HG03469 (cell line): ENCODE results near the gene GOLGA1.
"Not testable (repeated sequence)": the region's sequence is repeated elsewhere in the genome, so short reads cannot be mapped to it uniquely, and the experiment has no call there.

Source experiments
- ATAC-seq: cut with Tn5 transposase; IDR thresholded peaks from one replicate; pipeline ENCODE4 v1.9.1; 2021; ENCODE audit warnings: mild to moderate bottlenecking, moderate library complexity, moderate number of reproducible peaks; ENCODE audit not compliant: unreplicated experiment

Gene GOLGA1

DNA sequence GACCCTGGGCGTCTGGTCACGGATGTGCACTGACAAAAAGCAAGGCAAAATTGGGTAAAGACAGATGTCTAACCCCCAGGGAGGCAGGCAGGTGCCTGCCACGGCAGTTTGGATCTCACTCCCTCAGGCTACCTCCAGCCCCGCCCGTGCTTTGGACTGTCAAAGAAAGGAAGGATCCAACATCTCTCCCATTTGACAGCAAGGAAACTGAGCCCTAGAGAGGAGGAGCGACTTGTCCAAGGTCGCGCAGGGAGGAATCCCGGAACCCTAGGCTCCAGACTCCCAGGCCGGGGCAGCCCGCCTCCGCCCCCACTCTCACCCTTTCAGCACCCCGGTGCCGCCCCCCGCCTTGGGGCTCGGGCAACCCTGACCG is 376 bp downstream of the GOLGA1 start:
- ATAC-seq, result peak; percentile 25

DNA sequence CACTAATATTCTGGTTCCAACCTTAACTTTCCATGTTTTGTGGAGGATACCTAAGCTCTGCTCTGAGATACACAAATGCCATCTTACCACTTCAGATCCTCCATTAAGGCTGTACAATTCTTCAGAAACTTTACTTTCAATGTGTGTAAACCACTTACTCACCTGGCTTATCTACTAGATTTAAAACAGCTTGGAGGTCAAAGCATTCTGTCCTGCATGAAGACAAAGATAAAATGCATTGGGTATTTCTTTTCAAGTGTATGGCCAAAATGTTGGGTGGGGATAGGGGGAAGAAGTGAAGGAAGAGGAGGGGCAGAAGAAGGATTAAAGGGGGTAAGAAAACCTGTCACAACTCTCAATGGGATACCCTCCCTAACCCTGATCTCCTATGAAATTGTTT is 939 bp downstream of the GOLGA1 start:
- no peak for ATAC-seq

DNA sequence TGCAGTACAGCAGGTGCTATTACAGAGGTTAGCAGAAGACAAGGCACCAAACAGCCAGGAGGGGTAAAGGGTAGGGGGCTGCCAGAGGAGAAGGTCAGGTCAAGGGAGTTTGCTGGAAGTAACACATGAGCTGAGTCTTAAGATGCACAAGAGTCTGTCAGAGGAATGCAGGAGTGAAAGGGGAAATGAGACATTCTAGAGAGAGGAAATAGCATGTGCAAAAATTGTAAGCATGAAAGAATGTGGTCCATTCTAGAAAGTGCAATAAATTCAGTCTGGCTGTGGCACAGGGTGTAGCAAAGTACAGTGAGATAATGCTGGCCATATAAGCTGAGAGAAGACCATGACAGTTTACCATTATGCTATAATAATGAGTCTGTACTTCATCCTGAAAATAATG is 6.6 kb downstream of the GOLGA1 start:
- ATAC-seq, result no peak

DNA sequence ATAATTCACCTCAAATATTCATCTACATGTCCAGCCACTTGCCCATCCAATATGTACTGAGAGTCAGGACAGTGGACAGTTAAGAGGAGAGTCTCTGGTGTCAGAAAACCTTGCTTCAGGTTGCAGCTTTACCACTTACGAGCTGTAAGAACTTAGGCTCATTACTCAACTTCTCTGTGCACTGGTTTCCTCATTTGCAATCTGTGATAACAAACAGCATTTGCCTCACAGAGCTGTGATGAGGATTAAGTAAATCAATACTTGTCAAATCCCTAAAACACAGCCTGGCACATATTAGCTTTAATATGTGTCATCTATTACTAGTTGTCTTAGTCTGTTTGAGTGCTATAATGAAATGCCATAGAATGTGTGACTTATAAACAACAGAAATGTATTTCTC is 8.6 kb downstream of the GOLGA1 start:
- ATAC-seq, result no peak

DNA sequence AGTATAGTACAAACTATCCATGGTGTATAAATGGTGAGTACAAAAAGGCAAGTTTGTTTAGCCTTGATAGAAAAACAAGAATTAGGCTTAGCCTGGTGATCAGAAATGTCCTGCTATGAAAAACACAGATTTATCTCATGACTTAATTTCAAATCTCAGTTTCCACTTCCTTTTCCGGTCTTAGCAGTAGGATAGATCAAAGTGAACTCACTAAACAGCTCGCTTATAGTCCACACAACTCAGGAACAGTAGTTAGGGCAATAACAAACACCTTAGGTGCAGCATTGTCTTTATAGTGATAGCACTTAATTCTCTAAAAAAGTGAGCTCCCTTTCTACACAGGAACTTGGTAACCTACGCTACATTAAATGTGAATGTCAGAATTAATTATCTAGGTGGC is 11.4 kb downstream of the GOLGA1 start:
- ATAC-seq, result no peak

DNA sequence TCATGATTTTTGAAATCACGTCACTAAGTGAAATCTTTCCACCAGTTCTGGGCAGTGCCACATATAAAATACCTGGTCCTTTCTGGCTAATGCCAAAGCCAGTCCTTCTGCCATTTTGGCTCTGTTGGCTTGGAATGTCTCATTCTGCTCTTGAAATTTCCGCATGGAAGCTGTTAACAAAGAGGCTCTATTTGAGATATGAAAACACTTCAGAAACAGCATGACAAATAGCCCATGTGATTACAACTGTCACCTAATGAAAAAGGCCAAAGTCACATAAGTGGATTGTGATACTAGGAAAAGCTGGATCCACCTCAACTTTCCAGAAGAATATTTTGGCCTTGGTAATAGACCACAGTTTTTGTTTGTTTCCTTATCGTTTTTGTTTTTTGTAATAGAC is 12.8 kb downstream of the GOLGA1 start:
- ATAC-seq, result no peak

DNA sequence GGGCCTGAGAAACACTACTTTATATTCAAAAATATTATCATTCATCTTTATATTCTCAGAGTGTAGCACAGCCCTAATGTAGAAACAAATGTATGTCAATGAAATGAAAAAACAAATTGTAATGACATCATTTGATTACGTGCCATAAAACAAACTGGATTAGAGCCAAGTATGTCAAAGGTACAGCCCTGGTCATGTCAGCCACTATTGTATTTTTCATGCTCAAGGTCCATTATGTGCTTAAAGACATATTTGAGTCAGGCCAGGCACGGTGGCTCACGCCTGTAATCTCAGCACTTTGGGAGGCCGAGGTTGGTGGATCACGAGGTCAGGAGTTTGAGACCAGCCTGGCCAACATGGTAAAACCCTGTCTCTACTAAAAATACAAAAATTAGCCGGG is 20.5 kb downstream of the GOLGA1 start:
- ATAC-seq, result not testable (repeated sequence)

DNA sequence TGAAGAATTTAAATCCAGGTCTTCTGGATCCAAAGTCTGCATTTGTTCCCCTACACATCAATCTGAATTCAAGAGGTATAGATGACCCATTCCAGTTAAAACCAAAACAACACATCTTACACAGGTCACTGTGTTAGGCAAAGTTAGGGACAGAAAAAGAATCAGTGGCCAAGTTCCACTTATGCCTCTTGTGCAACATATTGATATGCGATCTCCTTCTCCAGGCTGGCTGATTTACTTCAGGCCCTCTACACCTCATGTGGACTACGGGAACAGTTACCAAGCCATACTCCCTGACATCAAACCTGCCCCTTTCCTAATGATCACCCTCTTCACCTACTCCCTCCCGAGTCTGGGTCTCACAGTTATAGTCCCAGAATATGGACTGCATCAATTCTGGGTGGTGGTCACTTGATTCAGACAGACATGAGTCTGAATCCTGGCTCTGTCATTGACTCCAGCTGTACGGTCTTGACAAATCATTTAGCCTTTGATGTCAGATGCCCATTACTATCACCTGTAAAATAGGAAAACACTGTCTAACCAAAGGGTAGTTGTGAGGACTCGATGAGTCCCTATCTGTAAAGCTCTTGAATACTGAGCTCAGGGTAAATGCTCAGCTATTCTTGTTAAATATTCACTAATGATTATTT is 26.0 kb downstream of the GOLGA1 start:
- no peak for ATAC-seq

DNA sequence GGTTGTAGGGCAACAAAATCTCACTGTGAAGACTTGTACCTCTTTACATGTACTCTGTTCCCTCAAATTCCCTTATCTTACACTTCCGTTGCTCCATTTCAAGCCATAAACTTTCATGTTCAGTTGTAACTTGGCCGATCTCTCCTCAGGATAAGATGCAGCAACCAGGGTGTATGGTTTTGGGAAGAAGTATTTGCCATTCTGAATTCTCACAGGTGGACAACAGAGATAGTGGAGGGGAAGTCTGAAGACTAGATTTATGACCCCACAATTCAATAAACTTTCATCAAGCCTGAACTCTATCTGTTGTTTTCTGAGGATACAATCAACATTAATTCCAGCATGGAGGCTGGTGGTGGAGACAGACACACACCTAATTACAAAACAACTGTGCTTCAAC is 27.5 kb downstream of the GOLGA1 start:
- ATAC-seq, result no peak

DNA sequence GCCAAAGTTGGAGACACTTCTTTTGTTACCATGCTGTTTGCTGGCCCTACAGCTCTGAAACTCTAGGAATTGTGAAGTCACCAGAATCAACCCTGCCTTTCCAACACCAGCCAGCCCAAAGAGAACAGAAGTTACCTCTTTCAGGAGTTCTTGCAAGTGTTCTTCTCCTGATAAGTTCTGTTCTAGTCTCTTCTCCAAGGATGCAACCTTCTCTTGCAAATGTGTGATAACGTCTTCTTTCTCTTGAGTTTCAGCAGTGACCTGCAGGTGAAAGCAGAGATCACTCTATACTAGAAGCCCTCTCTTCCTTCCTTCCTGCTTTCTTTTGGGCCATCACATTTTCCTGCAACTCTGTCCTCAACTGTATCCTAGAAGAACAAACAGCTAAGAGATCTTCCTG is 29.1 kb downstream of the GOLGA1 start:
- no peak for ATAC-seq

DNA sequence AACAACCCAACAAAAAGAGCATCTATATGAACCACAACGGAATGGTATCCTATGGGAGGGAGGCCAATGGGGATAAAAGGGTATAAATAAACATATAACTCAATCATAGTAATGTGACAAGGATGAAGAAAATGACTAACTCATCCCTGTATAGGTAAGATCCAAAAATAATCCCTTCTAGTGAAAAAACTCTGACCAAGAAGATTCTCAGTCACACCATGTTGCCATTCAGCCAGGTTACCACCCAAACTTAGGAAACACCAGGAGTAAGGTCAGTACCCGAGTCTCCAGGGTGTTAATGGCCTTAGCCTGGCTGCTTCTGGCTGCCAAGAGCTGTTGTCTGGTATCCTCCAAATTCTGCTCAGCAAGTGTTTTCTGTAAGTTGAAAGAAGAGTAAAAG is 32.8 kb downstream of the GOLGA1 start:
- ATAC-seq, result no peak

DNA sequence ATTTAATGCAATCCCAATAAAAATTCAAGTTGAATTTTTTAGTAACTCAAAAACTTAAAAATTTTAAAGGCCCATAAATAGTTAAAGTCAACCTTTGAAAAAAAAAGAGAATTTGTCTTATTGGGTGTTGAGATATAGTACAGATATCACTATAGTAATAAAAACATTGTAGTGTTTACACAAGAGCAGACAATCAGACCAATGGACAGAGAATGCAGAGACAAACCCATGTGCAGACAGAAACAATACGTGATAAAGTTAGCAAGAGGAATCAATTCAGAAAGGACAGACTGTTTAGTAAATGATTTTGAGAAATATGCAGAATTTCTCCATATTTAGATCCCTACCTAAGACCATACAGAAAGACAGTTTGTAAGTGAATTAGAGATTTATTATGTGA is 33.9 kb downstream of the GOLGA1 start:
- ATAC-seq, result no peak

DNA sequence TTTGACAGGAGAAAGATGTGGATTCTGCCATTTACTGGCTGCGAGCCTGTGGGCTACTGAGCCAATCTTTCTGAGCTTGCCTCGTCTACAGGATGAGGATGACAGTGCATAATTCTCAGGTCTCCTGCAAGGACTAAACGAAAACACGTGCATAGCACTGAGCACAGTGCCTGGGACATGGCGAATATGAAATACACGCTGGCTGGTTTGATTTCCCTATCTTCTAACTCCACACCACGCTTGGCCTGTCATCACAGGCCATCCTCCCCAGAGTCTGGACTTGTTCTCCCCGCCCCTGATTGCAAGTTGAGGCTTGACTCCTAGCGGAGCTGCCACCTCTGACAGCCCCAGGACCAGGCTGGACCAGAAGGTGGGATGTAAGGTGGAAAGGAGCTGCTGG is 41.0 kb downstream of the GOLGA1 start:
- ATAC-seq, result no peak

DNA sequence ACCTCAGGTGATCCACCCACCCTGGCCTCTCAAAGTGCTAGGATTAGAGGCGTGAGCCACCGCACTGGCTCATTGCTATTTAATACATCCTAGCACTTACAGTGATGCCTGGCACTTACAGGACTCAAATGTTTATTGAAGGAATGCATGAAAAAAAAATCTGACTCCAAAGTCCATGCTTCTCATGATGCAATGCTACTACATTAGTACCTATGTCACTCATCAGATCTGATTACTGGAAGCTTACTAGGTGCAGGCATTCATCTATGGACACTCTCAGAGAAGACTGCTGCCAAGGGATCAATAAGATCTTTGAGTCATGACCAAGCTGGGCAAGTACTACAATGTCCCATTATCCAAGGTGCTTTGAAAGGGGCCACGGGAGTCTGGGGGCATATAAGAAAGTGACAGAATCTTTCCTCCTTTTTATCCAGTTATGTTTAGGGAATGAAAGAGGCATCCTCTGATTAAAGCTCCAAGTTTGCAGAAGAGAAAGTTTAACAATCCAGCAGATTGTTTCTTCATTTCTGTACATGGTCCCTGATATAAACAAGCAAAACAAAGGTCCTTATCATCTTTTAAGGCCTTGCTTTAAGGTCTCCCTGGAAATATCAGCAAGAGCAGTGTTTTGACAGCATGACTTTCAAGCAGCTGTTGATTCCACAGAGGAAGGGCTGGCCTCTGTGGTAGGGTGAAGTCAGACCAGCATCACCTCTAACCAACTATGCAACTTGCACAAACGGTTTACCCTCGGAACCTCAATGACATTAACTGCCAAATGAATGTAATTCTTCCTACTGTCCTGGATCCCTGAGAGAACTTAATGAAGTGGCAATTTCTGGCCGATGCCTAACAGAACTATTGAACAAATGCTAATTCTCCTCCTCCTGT is 43.1 kb downstream of the GOLGA1 start:
- no peak for ATAC-seq

DNA sequence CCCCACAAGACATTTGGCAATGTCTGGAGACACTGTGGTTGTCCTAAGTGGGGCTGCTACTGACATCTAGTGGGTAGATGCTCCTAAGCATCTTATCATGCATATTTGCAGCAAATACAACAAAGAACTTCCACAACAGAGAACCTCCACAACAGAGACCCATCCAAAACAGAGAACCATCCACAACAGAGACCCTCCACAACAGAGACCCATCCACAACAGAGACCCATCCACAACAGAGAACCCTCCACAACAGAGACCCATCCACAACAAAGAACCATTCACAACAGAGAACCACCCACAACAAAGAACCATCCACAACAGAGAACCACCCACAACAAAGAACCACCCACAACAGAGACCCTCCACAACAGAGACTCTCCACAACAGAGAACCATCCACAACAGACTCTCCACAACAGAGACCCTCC is 46.1 kb downstream of the GOLGA1 start:
- no peak for ATAC-seq

DNA sequence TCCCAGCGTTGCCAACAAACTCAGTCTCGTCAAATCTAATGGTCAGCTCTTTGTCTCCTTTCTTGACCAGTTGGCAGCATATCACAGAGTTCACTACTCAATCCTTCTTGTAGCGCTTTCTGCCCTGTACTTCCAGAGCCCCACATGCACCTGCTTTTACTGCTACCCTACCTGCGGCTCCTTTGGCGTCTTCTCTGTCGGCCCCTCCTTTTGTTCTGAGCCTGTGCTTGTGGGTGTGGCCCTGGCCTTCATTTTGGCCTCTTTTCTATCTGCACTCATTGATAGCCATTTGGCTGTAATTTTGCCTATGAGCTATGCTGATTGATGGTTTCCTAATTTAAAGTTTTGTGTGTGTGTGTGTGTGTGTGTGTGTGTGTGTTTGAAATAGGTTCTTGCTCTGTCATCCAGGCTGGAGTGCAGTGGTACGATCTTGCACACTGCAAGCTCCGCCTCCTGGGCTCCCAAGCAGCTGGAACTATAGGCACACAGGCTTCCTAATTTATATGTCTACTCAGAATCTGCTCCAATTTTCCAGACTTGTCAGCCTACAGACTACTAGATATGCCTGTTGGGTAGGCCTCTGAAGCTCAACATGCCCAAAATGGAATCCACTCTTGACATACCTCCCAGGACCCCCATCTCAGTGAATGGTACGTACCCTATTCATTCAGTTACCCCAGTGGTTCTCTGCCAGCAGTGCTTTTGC is 46.7 kb downstream of the GOLGA1 start:
- ATAC-seq, result no peak

DNA sequence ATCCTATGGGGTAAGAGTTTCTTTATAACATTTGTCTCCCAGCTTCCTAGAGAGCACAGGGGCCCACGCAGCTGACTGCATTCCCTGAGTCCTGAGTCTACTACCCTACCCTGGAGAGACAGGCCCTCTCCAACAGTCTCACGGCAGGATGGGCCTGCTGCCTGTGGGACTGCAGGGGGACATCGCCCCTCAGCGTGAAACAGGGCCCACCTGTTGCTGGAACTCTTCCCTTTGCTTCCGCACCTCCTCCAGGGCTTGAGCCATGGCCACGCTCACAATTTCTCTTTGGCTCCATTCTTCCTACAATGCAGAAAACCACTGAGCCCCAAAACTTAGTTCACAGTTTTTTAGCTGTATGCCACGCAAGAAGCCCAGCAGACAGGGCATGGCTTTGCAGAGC is 50.7 kb downstream of the GOLGA1 start:
- no peak for ATAC-seq

DNA sequence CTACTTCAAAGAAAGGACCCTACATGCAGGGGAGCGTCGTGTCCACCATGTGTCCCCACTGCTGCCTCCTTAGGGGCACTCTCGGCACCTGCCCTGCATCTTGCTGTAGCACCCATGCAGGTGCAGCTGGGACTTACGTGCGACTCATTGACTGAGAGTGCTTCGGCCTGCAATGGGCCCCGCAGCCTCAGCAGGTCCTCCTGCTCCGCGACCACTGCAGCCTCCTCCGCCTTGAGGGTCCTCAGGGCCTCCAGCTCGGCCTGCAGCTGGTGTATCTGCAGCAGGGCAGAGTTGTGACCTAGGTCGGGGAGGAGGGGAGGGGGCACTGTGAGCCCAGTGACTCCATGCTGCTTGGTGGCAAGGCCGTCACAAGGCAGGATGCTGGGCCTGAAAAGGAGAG is 51.9 kb downstream of the GOLGA1 start:
- no peak for ATAC-seq

DNA sequence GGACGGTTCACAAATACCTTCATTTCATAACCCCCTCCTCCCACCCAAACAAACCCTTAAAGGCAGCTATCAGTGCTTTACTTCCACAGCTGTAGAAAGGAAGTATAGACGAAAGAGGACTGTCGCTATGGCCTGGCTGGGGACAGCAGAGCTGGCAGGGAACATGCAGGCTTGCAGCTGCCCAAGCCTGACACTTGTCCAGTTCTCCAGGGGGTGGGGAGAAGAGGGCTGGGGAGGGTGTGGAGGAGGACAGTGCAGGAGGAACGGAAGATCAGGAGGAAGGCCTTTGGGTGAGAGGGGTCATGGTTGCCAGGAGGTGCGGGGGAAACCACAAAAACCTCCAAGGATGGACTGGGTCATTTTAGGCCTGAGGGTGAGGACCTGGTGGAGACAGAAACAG is 53.1 kb downstream of the GOLGA1 start:
- ATAC-seq, result no peak

DNA sequence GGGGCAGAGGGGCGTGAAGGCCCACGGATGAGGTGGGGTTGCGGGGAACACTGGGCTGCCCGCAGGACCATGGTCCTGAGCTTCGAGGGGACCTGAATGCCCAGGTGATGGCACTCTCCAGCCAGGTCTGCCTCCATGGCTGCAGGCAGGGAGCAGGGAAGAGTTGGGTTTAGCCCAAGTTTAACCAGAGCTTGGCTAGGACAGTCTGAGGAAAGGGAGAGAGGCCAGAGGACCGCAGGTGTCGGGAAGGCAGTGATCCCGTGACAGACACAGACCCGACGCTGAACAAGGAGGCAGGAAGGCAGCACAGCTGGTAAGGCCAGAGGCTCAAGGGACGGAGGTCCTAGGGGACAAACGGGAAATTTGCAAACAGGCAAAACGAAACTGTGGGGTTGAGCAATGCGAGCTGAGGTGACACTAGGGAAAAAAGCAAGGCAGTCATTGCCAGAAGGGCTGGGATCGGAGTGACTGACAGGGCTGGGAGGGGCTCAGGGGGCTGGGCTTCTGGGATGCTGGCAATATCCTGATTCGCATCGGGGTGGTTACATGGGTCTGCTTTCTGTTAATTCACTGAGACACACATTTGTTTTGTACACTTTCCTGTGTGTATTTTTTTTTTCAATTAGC is 53.9 kb downstream of the GOLGA1 start:
- ATAC-seq, result no peak

DNA sequence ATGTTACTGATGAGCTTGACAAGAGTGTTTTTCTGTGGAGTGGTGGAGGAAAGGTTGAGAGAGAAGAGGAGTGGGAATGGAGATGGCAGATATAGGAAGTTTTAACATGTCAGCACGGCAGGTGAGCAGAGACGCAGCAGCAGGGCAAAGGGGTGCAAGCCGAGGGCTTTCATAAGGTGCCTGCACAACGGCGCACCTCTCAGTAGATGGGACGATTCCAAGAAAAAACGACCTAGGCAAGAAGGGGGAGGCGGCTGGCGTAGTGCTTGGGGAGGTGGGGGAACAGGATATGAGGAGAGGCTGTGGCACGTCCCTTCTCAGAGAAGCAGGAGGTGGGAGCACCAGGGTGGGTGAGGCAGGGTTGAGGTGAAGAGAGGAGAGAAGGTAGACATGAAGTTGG is 54.4 kb downstream of the GOLGA1 start:
- ATAC-seq, result no peak
